GM12878 (cell line): ENCODE data around the gene TTC16. TPM values are rescaled to one million over a fixed set of nuclear protein-coding genes. Genes with fewer than 3 reads are reported as not detected.

Experiments used
- BCL11A ChIP-seq: IDR thresholded peaks from 2 replicates; pipeline ENCODE4 v1.6.1; 2011; ENCODE audit warnings: low read depth, low read length
- CREB1 ChIP-seq: IDR thresholded peaks from 2 replicates; pipeline ENCODE4 v1.6.1; 2012; ENCODE audit warnings: low read depth, mild to moderate bottlenecking, inconsistent platforms
- DPF2 ChIP-seq: fragments of 450-650 bp; IDR thresholded peaks from 2 replicates; pipeline ENCODE4 v1.6.1; 2017; ENCODE audit warnings: mild to moderate bottlenecking
- FOS ChIP-seq: IDR thresholded peaks from 3 replicates; pipeline ENCODE4 v1.6.1; 2011; ENCODE audit warnings: borderline replicate concordance; ENCODE audit not compliant: insufficient read length; ENCODE audit errors: extremely low read depth
- FOXM1 ChIP-seq: IDR thresholded peaks from 2 replicates; pipeline ENCODE4 v1.6.1; 2012; ENCODE audit warnings: low read depth, mild to moderate bottlenecking, inconsistent platforms, low read length, moderate library complexity
- JUND ChIP-seq: IDR thresholded peaks from 2 replicates; pipeline ENCODE4 v1.6.1; 2012; ENCODE audit warnings: low read depth, mild to moderate bottlenecking, low read length, improper control_type of control experiment, moderate library complexity
- MEF2B ChIP-seq: fragments of 450-650 bp; IDR thresholded peaks from 2 replicates; pipeline ENCODE4 v1.6.1; 2018; ENCODE audit warnings: mild to moderate bottlenecking, moderate library complexity; ENCODE audit not compliant: partially characterized antibody, poor library complexity, severe bottlenecking
- MTA2 ChIP-seq: fragments of 450-650 bp; IDR thresholded peaks from 2 replicates; pipeline ENCODE4 v1.6.1; 2016; ENCODE audit warnings: low read depth, mild to moderate bottlenecking, moderate library complexity
- NBN ChIP-seq: fragments of 450-650 bp; IDR thresholded peaks from 2 replicates; pipeline ENCODE4 v1.6.1; 2016
- RBBP5 ChIP-seq: fragments of 200-600 bp; sonication (generic); conservative IDR thresholded peaks from 2 replicates; pipeline ENCODE4 v1.6.1; 2016
- TCF7 ChIP-seq: IDR thresholded peaks from 2 replicates; pipeline ENCODE4 v1.6.1; 2014; ENCODE audit warnings: antibody characterized with exemption, borderline replicate concordance
- ZBED1 ChIP-seq: IDR thresholded peaks from 2 replicates; pipeline ENCODE4 v1.6.1; 2016; ENCODE audit warnings: borderline replicate concordance
- ZNF207 ChIP-seq: fragments of 450-650 bp; IDR thresholded peaks from 2 replicates; pipeline ENCODE4 v1.6.1; 2014; ENCODE audit warnings: antibody characterized with exemption, mild to moderate bottlenecking, borderline replicate concordance
- ZNF622 ChIP-seq: fragments of 450-650 bp; IDR thresholded peaks from 2 replicates; pipeline ENCODE4 v1.6.1; 2017; ENCODE audit warnings: mild to moderate bottlenecking, inconsistent platforms
- polyA plus RNA-seq, 11 experiments: library from polyadenylated mRNA; depleted of rRNA in 4 of 11; unstranded in 6 of 11; stranded (reverse) in 5 of 11; fragments of >200 nt; fragmentation: Nextera tagmentation in 4 of 11; fragmentation: Illumina TruSeq in 1 of 11; extraction: Ambion mirVana in 4 of 11; extraction: Trizol in 1 of 11; gene quantifications; 1 replicate in 1 of 11; 2 replicates in 10 of 11; pipeline versions ENCODE4 v1.2.1 to v1.2.3, GENCODE V29; 2011 to 2016; ENCODE audit warnings: inconsistent platforms in 2 of 11, missing spikeins in 2 of 11, low read depth in 1 of 11
- total RNA-seq, 4 experiments: library from RNA; depleted of rRNA in 3 of 4; stranded (reverse); fragments of >200 nt in 3 of 4; fragmentation: Illumina TruSeq in 1 of 4; extraction: Trizol in 1 of 4; gene quantifications; 2 replicates each; pipeline versions ENCODE4 v1.2.1 to v1.2.3, GENCODE V29; 2013 to 2021
- TF ChIP-seq, protein P1 (sequence below): fragments of 450-650 bp; IDR thresholded peaks from 2 replicates; pipeline ENCODE4 v1.6.1; 2016; ENCODE audit warnings: mild to moderate bottlenecking
- TF ChIP-seq, protein P2 (sequence below): fragments of 150-350 bp; IDR thresholded peaks from 2 replicates; pipeline ENCODE4 v1.6.1; 2014; ENCODE audit warnings: mild to moderate bottlenecking, low read depth, low read length
- TF ChIP-seq, protein P3 (sequence below): IDR thresholded peaks from 2 replicates; pipeline ENCODE4 v1.6.1; 2011; ENCODE audit warnings: low read depth, mild to moderate bottlenecking, low read length, moderate library complexity, borderline replicate concordance; ENCODE audit errors: extremely low read depth
- TF ChIP-seq, protein P4 (sequence below): fragments of 450-650 bp; IDR thresholded peaks from 2 replicates; pipeline ENCODE4 v1.6.1; 2017; ENCODE audit warnings: mild to moderate bottlenecking
- TF ChIP-seq, protein P5 (sequence below): fragments of 450-650 bp; IDR thresholded peaks from 2 replicates; pipeline ENCODE4 v1.6.1; 2016; ENCODE audit warnings: mild to moderate bottlenecking
- TF ChIP-seq, protein P6 (sequence below): fragments of 450-650 bp; formaldehyde crosslinking; IDR thresholded peaks from 2 replicates; pipeline ENCODE4 v1.5.0; 2022; ENCODE audit warnings: mild to moderate bottlenecking, missing genetic modification characterization

The TTC16 gene
- total and polyA plus RNA-seq, 10 of the 15 experiments (the other 5 are each of a cell fraction or from before 2014, with no cell fraction given): 0.03 TPM; not detected in 9

DNA sequence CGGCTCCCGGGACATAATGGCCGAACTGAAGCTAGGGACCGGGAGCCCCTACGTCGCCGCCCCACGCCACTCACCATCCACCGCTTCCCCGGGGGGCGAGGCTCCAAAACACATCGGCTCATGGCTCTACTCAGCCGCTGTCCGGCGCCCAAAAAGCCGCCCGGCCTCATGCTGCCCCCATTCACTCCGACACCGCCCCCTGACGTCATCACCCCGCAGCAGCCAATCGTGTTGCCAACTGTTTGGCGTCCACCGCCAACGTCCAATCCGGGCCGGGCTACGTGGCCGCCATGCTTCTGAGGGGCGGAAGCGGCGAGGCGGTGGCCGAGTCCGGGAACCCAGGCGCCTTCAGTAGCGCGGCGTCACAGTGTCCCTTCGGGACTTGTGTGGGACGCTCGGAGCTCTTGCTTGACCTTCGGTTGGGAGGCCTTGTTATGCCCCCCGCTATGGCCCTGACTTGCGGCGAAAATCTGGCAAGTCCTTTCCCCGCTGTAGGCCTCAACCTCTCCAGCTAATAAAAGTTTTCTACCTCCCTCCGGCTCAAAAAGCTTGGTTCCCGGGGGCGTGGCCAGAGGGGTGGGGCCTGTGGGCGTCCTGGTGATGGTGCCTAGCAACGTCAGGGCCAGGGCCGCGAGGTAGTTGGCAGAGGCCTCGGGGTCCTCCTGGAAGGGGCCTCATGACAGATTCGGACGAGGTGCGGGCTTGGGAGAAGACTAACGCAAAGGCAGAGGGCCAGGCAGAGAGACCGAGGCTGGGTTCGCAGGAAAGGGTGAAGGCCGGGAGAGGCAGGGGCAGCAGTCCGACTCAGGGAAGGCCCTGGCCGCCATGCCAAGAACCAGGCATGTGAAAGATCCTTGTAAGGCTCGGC is at the start of gene TTC16, which contains the start of gene PTRH1 (continued):
- TF ChIP-seq, protein P1, sequence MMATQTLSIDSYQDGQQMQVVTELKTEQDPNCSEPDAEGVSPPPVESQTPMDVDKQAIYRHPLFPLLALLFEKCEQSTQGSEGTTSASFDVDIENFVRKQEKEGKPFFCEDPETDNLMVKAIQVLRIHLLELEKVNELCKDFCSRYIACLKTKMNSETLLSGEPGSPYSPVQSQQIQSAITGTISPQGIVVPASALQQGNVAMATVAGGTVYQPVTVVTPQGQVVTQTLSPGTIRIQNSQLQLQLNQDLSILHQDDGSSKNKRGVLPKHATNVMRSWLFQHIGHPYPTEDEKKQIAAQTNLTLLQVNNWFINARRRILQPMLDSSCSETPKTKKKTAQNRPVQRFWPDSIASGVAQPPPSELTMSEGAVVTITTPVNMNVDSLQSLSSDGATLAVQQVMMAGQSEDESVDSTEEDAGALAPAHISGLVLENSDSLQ: peak; percentile 90
- peak; percentile 97 for TF ChIP-seq CREB1
- no peak for TF ChIP-seq TCF7
- TF ChIP-seq NBN: peak; percentile 94
- TF ChIP-seq FOS: peak; percentile 33
- no peak for TF ChIP-seq ZNF622
- TF ChIP-seq FOXM1: no peak
- TF ChIP-seq, protein P2, sequence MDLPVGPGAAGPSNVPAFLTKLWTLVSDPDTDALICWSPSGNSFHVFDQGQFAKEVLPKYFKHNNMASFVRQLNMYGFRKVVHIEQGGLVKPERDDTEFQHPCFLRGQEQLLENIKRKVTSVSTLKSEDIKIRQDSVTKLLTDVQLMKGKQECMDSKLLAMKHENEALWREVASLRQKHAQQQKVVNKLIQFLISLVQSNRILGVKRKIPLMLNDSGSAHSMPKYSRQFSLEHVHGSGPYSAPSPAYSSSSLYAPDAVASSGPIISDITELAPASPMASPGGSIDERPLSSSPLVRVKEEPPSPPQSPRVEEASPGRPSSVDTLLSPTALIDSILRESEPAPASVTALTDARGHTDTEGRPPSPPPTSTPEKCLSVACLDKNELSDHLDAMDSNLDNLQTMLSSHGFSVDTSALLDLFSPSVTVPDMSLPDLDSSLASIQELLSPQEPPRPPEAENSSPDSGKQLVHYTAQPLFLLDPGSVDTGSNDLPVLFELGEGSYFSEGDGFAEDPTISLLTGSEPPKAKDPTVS: no peak
- no peak for TF ChIP-seq BCL11A
- TF ChIP-seq, protein P3, sequence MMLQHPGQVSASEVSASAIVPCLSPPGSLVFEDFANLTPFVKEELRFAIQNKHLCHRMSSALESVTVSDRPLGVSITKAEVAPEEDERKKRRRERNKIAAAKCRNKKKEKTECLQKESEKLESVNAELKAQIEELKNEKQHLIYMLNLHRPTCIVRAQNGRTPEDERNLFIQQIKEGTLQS: no peak
- TF ChIP-seq JUND: peak; percentile 64; the same call in 1 of the 2 replicates
- TF ChIP-seq, protein P4, sequence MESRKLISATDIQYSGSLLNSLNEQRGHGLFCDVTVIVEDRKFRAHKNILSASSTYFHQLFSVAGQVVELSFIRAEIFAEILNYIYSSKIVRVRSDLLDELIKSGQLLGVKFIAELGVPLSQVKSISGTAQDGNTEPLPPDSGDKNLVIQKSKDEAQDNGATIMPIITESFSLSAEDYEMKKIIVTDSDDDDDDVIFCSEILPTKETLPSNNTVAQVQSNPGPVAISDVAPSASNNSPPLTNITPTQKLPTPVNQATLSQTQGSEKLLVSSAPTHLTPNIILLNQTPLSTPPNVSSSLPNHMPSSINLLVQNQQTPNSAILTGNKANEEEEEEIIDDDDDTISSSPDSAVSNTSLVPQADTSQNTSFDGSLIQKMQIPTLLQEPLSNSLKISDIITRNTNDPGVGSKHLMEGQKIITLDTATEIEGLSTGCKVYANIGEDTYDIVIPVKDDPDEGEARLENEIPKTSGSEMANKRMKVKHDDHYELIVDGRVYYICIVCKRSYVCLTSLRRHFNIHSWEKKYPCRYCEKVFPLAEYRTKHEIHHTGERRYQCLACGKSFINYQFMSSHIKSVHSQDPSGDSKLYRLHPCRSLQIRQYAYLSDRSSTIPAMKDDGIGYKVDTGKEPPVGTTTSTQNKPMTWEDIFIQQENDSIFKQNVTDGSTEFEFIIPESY: no peak
- 0 out of 2 replicates have a peak, but pooled peaks have one; percentile 30 for TF ChIP-seq ZNF207
- TF ChIP-seq DPF2: 0 out of 2 replicates have a peak, but pooled peaks have one; percentile 58
- TF ChIP-seq RBBP5: no peak
- no peak for TF ChIP-seq ZBED1
- TF ChIP-seq, protein P5, sequence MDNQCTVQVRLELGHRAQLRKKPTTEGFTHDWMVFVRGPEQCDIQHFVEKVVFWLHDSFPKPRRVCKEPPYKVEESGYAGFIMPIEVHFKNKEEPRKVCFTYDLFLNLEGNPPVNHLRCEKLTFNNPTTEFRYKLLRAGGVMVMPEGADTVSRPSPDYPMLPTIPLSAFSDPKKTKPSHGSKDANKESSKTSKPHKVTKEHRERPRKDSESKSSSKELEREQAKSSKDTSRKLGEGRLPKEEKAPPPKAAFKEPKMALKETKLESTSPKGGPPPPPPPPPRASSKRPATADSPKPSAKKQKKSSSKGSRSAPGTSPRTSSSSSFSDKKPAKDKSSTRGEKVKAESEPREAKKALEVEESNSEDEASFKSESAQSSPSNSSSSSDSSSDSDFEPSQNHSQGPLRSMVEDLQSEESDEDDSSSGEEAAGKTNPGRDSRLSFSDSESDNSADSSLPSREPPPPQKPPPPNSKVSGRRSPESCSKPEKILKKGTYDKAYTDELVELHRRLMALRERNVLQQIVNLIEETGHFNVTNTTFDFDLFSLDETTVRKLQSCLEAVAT: 0 out of 2 replicates have a peak, but pooled peaks have one; percentile 26
- no peak for TF ChIP-seq MTA2
- TF ChIP-seq, protein P6, sequence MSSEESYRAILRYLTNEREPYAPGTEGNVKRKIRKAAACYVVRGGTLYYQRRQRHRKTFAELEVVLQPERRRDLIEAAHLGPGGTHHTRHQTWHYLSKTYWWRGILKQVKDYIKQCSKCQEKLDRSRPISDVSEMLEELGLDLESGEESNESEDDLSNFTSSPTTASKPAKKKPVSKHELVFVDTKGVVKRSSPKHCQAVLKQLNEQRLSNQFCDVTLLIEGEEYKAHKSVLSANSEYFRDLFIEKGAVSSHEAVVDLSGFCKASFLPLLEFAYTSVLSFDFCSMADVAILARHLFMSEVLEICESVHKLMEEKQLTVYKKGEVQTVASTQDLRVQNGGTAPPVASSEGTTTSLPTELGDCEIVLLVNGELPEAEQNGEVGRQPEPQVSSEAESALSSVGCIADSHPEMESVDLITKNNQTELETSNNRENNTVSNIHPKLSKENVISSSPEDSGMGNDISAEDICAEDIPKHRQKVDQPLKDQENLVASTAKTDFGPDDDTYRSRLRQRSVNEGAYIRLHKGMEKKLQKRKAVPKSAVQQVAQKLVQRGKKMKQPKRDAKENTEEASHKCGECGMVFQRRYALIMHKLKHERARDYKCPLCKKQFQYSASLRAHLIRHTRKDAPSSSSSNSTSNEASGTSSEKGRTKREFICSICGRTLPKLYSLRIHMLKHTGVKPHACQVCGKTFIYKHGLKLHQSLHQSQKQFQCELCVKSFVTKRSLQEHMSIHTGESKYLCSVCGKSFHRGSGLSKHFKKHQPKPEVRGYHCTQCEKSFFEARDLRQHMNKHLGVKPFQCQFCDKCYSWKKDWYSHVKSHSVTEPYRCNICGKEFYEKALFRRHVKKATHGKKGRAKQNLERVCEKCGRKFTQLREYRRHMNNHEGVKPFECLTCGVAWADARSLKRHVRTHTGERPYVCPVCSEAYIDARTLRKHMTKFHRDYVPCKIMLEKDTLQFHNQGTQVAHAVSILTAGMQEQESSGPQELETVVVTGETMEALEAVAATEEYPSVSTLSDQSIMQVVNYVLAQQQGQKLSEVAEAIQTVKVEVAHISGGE (CRISPR knock-in tag): no peak
- peak; percentile 57 for TF ChIP-seq MEF2B
